ENCODE measurements around the gene SYTL3.

- TF ChIP-seq CTCF (IDR thresholded peaks at IDR 0.05) = no peak
- no peak for TF ChIP-seq POLR2A (IDR thresholded peaks at IDR 0.05)
Observed at GRCh38 chr6:158638324-158638854, 11.5 kb upstream of the SYTL3 start.

Measured in upper lobe of left lung (tissue), 4 donors.